ENCODE data around the gene ADCYAP1. TPM values are rescaled to one million over a fixed set of nuclear protein-coding genes. Genes with fewer than 3 reads are reported as not detected.

ADCYAP1 gene
- total RNA-seq, 3 donors from 2014 or later, result 0.17 to 3.4 (median 0.41) TPM

GRCh38 chr18:911025-911424, 6.4 kb downstream of the ADCYAP1 start:
- no peak for ATAC-seq
- TF ChIP-seq, protein P1, sequence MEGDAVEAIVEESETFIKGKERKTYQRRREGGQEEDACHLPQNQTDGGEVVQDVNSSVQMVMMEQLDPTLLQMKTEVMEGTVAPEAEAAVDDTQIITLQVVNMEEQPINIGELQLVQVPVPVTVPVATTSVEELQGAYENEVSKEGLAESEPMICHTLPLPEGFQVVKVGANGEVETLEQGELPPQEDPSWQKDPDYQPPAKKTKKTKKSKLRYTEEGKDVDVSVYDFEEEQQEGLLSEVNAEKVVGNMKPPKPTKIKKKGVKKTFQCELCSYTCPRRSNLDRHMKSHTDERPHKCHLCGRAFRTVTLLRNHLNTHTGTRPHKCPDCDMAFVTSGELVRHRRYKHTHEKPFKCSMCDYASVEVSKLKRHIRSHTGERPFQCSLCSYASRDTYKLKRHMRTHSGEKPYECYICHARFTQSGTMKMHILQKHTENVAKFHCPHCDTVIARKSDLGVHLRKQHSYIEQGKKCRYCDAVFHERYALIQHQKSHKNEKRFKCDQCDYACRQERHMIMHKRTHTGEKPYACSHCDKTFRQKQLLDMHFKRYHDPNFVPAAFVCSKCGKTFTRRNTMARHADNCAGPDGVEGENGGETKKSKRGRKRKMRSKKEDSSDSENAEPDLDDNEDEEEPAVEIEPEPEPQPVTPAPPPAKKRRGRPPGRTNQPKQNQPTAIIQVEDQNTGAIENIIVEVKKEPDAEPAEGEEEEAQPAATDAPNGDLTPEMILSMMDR (IDR thresholded peaks at IDR 0.05), result no peak
- Histone ChIP-seq H3K4me1 (ENCODE audit: low read depth) (peaks cover 12% of the 10 kb centered on the region), H3K36me3 (ENCODE audit: low read depth) (no peaks in the 10 kb centered on the region), H3K9me3 (no peaks in the 10 kb centered on the region), H3K4me3 (no peak overlapping the region)
- no peak for DNase-seq
- intact Hi-C loops (cut with DNase I, micrococcal nuclease), result no loop called here

- Histone ChIP-seq H3K4me3 (no peak overlapping the region), H3K9me3 (no peaks in the 10 kb centered on the region), H3K4me1 (ENCODE audit: low read depth) (peaks cover 12% of the 10 kb centered on the region), H3K36me3 (ENCODE audit: low read depth) (no peaks in the 10 kb centered on the region)
- no peak for ATAC-seq
- DNase-seq, result no peak
- intact Hi-C loops (cut with DNase I, micrococcal nuclease), result no loop called here
- TF ChIP-seq, protein P1 (IDR thresholded peaks at IDR 0.05), result no peak
These were observed 6.8 kb downstream of the ADCYAP1 start for GRCh38 chr18:911486-911885.

DNA sequence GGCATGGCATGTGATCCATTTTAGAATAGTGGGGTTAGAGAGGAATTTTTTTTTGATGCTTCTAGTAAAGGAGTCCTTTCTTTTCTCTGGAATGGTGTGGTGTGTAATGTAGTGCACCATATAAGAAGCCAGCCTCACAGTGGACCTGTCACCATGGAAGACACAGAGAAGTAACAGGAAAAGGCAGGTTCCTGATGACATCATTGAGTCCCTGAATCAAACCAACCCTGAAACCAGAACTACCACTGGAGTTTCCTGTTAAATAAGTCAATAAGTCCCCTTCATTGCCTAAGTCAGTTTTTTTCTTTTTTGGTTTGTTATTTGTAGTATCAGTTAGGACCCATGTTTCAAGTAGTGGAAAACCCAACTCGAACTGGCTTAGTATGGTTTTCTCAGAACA, 11.9 kb downstream of the ADCYAP1 start:
- no peak overlapping the region for H3K4me3 ChIP-seq
- no peak for DNase-seq
- H3K36me3 ChIP-seq (ENCODE audit: low read depth), result no peaks in the 10 kb centered on the region
- H3K9me3 ChIP-seq, result no peaks in the 10 kb centered on the region
- intact Hi-C loops (cut with DNase I, micrococcal nuclease), result no loop called here
- no peak for ATAC-seq
- H3K4me1 ChIP-seq (ENCODE audit: low read depth), result no peaks in the 10 kb centered on the region
- TF ChIP-seq, protein P1 (IDR thresholded peaks at IDR 0.05), result no peak

GRCh38 chr18:919078-919477, 14.4 kb downstream of the ADCYAP1 start:
- Histone ChIP-seq H3K4me3 (no peak overlapping the region), H3K36me3 (ENCODE audit: low read depth) (no peaks in the 10 kb centered on the region), H3K9me3 (no peaks in the 10 kb centered on the region), H3K4me1 (ENCODE audit: low read depth) (no peaks in the 10 kb centered on the region)
- no peak for ATAC-seq
- intact Hi-C loops (cut with DNase I, micrococcal nuclease), result no loop called here
- DNase-seq, result no peak
- TF ChIP-seq, protein P1 (IDR thresholded peaks at IDR 0.05), result no peak

DNA sequence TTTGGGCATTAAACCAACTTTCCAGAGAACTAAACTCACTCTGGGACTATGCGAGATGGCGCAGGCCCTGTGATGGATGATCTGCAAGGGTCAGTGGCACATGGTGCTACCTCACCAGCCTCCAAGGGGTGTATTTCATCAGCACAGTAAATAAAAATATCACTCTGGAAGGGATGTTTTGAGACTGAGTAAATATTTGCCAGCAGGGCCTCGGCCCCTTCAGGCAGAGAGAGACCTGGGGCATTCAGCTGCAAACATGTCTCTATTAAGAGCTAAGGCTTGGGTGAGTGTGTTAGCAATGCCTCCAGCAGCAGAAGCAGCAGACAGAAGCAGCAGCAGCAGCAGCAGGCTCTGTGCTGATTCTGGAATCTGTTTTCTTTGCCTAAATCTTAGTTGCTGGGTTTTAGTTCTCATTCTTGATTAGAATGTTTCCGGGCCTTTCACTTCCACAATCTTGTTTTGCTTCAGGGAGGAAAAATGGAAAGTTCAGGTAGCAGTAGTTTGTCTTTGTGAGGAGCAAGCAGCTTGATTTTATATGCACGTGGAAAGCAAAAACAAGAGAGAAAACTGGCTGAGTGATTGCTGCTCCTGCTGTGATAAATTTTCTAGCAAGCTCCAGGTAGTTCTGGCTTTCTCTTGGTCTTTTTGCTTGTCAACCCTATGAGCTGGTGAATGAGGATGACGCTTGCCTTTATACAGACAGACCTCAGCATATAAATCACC, 18.6 kb downstream of the ADCYAP1 start:
- Histone ChIP-seq H3K4me1 (ENCODE audit: low read depth) (no peaks in the 10 kb centered on the region), H3K9me3 (no peaks in the 10 kb centered on the region), H3K4me3 (no peak overlapping the region), H3K36me3 (ENCODE audit: low read depth) (no peaks in the 10 kb centered on the region)
- ATAC-seq, result no peak
- DNase-seq, result no peak
- TF ChIP-seq, protein P1 (IDR thresholded peaks at IDR 0.05), result no peak
- intact Hi-C loops (cut with DNase I, micrococcal nuclease), result no loop called here
